Naive thymus-derived CD8-positive, alpha-beta T cell (primary cell): ENCODE measurements around the gene ING5. TPM values are rescaled to one million over a fixed set of nuclear protein-coding genes. Genes with fewer than 3 reads are reported as not detected.
"Not testable (repeated sequence)": the region's sequence is repeated elsewhere in the genome, so short reads cannot be mapped to it uniquely, and the experiment has no call there.

Experiments
- ATAC-seq, 2 donors: fragments of 150-1000 bp; cut with Tn5 transposase in 1 of 2; sonication (Bioruptor Pico), chemical (Tn5 transposase) in 1 of 2; 1 replicate in 1 of 2; 2 replicates in 1 of 2; pipeline ENCODE4 v1.10.0; 2021; ENCODE audit warnings: mild to moderate bottlenecking in 2 of 2, moderate library complexity in 2 of 2
- POLR2A ChIA-PET: fragments of 350-600 bp; sonication (Branson Sonifier 250); formaldehyde crosslinking; loops from one replicate; lab custom pipeline; 2021; ENCODE audit warnings: antibody characterized with exemption; lab: Charles Lee
- DNase-seq, 10 donors: peaks; one replicate each; pipeline versions ENCODE4 v3.0.0 to v3.0.0-alpha.2; 2020 to 2022
- H3K27ac Mint-ChIP-seq, 10 donors: one replicate each; pipeline ENCODE4 v1.8.0; 2020 to 2022; ENCODE audit warnings: mild to moderate bottlenecking in 10 of 10, mixed read lengths in 10 of 10, moderate library complexity in 4 of 10, inconsistent platforms in 1 of 10
- H3K27me3 Mint-ChIP-seq, 5 donors: one replicate each; pipeline ENCODE4 v1.8.0; 2021 to 2022; ENCODE audit warnings: mixed read lengths in 5 of 5
- H3K36me3 Mint-ChIP-seq, 3 donors: one replicate each; pipeline ENCODE4 v1.8.0; 2020 to 2022; ENCODE audit warnings: mixed read lengths in 3 of 3, mild to moderate bottlenecking in 2 of 3, inconsistent platforms in 1 of 3
- H3K4me1 Mint-ChIP-seq, 4 donors: one replicate each; pipeline ENCODE4 v1.8.0; 2021 to 2022; ENCODE audit warnings: mixed read lengths in 4 of 4
- H3K4me3 Mint-ChIP-seq, 10 donors: one replicate each; pipeline ENCODE4 v1.8.0; 2020 to 2022; ENCODE audit warnings: mild to moderate bottlenecking in 10 of 10, mixed read lengths in 10 of 10, moderate library complexity in 6 of 10, inconsistent platforms in 1 of 10
- H3K9me3 Mint-ChIP-seq, 9 donors: one replicate each; pipeline ENCODE4 v1.8.0; 2020 to 2022; ENCODE audit warnings: mixed read lengths in 9 of 9, mild to moderate bottlenecking in 3 of 9, inconsistent platforms in 1 of 9, moderate library complexity in 1 of 9
- polyA plus RNA-seq, 3 donors: library from polyadenylated mRNA; unstranded; fragments of 300-500 nt; fragmentation: Illumina TruSeq; gene quantifications; one replicate each; pipeline ENCODE4 v1.2.3, GENCODE V29; 2021
- total RNA-seq, 8 experiments: library from RNA in 2 of 8; stranded (reverse) in 2 of 8; gene quantifications; one replicate each; pipeline ENCODE4 v1.2.3 and lab custom pipeline; 2021 to 2026

ING5 gene
- total and polyA plus RNA-seq, 5 experiments from 2014 or later, result 16.4 to 80.8 (median 23.5) TPM

DNA sequence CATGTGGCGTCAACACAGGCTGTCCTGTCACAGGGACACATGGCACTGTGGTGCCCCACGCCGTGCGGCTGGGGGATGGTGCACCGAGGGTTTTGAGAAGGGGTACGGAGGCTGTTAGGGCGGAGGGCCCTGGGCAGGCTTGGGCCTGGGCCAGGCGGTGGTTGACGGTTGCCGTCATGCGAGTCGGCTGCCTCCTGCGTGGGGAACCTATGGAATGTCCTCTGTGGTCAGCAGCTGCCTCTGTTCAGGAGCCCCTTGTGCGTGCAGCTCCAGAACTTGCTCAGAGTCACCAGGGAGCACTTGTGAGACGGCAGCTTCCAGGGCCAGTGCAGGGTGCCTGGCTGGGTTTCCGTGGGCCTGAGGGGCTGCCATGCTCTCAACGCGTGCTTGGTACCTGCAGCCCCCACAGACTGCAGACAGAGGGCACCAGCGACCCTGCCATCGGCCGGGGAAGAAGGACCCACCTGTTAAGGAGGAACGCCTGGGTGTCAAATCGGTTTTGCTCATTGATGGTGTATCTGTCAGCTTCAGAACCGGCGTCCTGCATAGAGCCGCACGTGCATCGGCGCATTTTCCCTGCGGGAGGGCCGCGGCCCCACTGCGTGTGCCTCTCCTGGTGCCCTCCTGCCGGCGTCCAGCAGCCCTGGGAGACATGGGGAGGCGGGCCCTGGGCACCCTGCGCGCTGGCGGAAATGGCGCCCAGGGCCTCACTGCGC is 22.6 kb downstream of the ING5 start:
- Mint-ChIP-seq H3K9me3 (peaks cover 0 to 4% (median 0%) of the 10 kb centered on the region in 9 donors), H3K36me3 (peaks cover 0 to 29% (median 19%) of the 10 kb centered on the region in 3 donors), H3K4me3 (peak overlapping the region in 1 of 10 donors; percentile 18), H3K4me1 (peaks cover 0 to 4% (median 0%) of the 10 kb centered on the region in 4 donors), H3K27ac (peak overlapping the region in 1 of 10 donors; percentile 57), H3K27me3 (no peaks in the 10 kb centered on the region)
- DNase-seq, result peak in 8 of 10 donors; percentile 9 to 56 (median 30)
- POLR2A ChIA-PET, result no interaction called here
- ATAC-seq, result peak; percentile 73 to 76

DNA sequence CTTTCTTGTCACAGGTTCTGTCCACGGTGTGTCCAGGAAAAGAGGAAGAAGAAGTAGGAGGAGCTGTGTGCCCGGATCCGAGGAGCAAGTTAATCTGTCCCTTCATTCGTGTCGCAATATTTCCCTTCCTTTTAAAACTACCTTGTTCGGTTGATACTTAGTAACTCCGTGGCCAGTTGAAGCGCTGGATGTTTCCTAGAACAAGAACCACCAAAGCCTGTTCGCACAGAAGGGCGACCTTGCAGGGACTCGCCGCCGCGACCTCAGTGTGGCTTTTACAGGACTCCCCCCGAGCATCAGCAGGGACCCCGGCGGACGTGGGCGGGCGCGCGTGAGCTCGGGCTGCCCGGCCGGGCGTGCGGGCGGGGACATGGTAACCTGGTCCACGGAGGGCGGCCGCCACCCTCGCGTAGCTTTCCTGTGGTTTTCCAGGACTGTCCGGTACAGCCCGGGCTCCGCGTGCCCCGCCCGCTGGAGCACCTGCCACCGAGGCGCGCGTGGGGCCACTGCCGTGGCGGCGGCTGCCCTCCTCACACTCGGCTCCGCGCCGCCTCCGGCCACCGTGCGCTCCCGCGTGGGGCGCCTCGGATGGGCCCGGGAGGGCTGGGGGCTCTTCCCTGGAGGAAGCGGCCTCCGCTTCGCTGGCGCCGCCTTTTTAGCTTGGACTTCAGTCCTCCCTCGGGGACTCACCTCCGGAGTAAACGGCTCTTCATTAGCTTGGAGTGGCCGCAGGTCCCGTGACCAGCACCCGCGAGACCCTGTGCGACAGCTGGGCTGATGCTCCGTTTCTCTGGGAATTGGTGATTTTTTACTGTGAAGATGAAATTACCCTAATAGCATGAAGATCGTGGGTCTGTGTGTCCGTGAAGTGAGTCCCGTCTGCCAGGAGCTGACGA is 23.4 kb downstream of the ING5 start:
- POLR2A ChIA-PET, result no interaction called here

DNA sequence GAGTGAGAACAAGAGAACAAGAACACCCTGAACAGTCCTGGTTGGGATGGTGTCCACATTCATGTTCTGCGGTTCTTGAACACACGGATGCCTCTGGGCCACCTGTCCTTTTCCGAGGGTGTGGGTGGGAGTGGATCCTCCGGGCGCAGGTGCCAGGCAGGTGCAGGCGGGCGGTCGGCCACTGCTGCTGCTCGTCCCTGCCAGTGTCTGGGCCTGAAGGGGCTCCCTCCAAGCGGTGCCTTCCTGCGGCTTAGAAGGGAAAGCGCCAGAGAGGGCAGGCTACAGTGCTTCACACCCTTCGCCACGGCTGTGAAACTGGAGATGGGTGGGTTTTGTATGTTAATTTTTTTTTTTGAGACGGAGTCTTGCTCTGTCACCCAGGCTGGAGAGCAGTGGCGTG is 24.6 kb downstream of the ING5 start:
- POLR2A ChIA-PET, result no interaction called here
- ATAC-seq, result no peak
- peaks cover 0 to 17% (median 15%) of the 10 kb centered on the region in 3 donors for H3K36me3 Mint-ChIP-seq
- H3K4me3 Mint-ChIP-seq, result no peak overlapping the region
- peaks cover 0 to 9% (median 2%) of the 10 kb centered on the region in 4 donors for H3K4me1 Mint-ChIP-seq
- no peak overlapping the region for H3K27ac Mint-ChIP-seq
- H3K27me3 Mint-ChIP-seq, result no peaks in the 10 kb centered on the region
- H3K9me3 Mint-ChIP-seq, result peaks cover 0 to 4% (median 0%) of the 10 kb centered on the region in 9 donors
- DNase-seq, result no peak

More for the DNA sequence above, 23.4 kb downstream of the ING5 start:
- Mint-ChIP-seq H3K27me3 (no peaks in the 10 kb centered on the region), H3K36me3 (peaks cover 0 to 26% (median 19%) of the 10 kb centered on the region in 3 donors), H3K9me3 (peaks cover 0 to 4% (median 0%) of the 10 kb centered on the region in 9 donors), H3K4me3 (peak overlapping the region in 1 of 10 donors; percentile 18), H3K4me1 (peaks cover 0 to 4% (median 1%) of the 10 kb centered on the region in 4 donors), H3K27ac (peak overlapping the region in 1 of 10 donors; percentile 57)
- no peak for DNase-seq
- no peak for ATAC-seq

DNA sequence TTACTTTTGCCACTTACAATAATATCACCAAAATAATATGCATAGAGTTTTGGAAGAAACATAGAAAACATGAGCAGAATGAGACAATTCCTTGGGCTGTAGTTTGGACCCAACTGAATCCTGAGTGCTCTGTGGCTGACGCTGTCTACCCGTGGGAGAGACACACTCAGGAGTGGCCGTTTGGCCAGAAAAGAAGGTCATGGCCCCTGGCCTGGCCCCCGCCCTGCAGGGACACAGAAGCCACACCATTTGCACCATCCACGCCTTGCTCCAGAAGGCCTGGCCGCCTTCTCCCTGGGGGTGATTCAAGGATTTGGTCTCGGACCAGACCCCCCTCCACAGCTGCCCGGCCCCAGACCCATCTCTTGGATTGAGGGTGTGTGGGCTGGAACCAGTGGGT is 26.2 kb downstream of the ING5 start:
- DNase-seq (no peak), ATAC-seq (no peak)
- Mint-ChIP-seq H3K27me3 (no peaks in the 10 kb centered on the region), H3K27ac (no peak overlapping the region), H3K4me3 (no peak overlapping the region), H3K36me3 (peaks cover 0 to 9% (median 7%) of the 10 kb centered on the region in 3 donors), H3K9me3 (no peaks in the 10 kb centered on the region), H3K4me1 (peaks cover 2 to 21% (median 9%) of the 10 kb centered on the region in 4 donors)
- POLR2A ChIA-PET, result interaction anchor here (0.6 to 0.9 kb wide), 2 partner anchors 21 to 28 kb away, joined by 4 to 6 read pairs; no protein-coding TSS in a partner anchor

DNA sequence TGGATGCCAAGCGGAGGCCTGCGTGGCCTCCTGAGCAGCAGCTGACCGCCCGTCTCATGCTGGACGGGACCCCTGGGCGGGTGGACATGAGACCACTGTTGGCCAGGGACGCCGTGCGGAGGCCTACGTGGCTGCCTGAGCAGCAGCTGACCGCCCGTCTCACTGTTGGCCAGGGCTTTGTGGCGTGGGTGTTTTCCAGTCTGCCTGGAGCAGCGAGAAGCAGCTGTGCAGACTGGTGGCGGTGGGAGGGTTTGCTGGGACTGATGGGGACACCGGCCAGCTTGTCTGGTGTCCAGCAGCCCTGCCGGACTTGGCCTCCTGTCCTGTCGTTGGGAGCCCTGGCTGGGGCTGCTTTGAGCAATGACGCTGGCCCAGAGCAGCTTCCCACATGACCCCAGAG is 26.8 kb downstream of the ING5 start:
- POLR2A ChIA-PET, result interaction anchor here (0.6 to 0.9 kb wide), 2 partner anchors 22 to 28 kb away, joined by 4 to 6 read pairs; no protein-coding TSS in a partner anchor
- H3K4me3 Mint-ChIP-seq, result no peak overlapping the region
- H3K27me3 Mint-ChIP-seq, result no peaks in the 10 kb centered on the region
- H3K27ac Mint-ChIP-seq, result peak overlapping the region in 1 of 10 donors; percentile 62
- peaks cover 6 to 22% (median 10%) of the 10 kb centered on the region in 4 donors for H3K4me1 Mint-ChIP-seq
- H3K9me3 Mint-ChIP-seq, result no peaks in the 10 kb centered on the region
- DNase-seq (no peak), ATAC-seq (no peak)
- H3K36me3 Mint-ChIP-seq, result peaks cover 0 to 5% (median under 1%) of the 10 kb centered on the region in 3 donors

DNA sequence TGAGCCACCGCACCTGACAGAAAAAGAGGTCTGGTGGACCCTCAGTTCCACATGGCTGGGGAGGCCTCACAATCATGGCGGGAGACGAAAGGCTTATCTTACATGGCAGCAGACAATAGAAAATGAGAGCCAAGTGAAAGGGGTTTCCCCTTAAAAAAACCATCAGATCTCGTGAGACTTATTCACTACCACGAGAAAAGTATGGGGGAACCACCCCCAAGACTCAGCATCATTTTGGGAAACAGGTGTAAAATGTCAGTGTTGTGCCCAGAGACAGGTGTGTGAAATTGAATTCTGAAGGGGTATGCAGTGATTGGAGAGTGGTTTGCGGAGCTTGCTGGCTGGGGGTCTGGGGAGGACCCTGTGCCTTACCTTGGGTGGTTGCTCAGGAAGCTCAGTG is 28.0 kb downstream of the ING5 start:
- Mint-ChIP-seq H3K4me1 (peaks cover 6 to 26% (median 12%) of the 10 kb centered on the region in 4 donors), H3K4me3 (no peak overlapping the region), H3K27ac (no peak overlapping the region), H3K9me3 (no peaks in the 10 kb centered on the region), H3K36me3 (peaks cover 0 to 4% (median 0%) of the 10 kb centered on the region in 3 donors), H3K27me3 (no peaks in the 10 kb centered on the region)
- POLR2A ChIA-PET, result interaction anchor here (2.8 kb wide), 1 partner anchor 27 kb away, joined by 15 read pairs; the partner anchor contains the start of gene ING5
- ATAC-seq (no peak), DNase-seq (no peak)

DNA sequence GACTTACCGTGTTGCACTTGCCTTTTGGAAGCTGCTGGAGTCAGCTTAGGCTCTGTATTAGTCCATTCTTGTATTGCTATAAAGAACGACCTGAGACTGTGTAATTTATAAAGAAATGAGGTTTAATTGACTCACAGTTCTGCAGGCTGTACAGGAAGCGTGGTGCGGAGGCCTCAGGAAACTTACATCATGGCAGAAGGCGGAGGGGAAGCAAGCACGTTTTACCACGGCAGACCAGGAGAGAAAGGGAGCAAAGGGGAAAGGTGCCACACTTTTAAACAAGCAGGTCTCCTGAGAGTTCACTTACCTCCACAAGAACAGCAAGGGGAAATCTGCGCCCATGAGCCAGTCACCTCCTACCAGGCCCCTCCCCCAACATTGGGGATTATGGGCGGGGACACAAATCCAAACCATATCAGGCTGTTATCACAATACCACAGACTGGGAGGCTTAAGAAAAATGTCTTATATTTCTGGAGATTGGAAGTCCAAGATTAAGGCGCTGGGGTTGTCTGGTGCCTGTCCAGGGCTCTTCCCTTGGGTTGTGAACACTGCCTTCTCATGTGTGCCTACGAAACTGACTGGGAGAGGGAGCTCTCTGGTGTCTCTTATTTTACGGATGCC is 28.9 kb downstream of the ING5 start:
- Mint-ChIP-seq H3K9me3 (no peaks in the 10 kb centered on the region), H3K4me3 (no peak overlapping the region), H3K36me3 (peaks cover 0 to under 1% (median 0%) of the 10 kb centered on the region in 3 donors), H3K27me3 (no peaks in the 10 kb centered on the region), H3K4me1 (peaks cover 3 to 26% (median 14%) of the 10 kb centered on the region in 4 donors), H3K27ac (peak overlapping the region in 1 of 10 donors; percentile 59)
- POLR2A ChIA-PET, result interaction anchor here (2.8 kb wide), 1 partner anchor 28 kb away, joined by 15 read pairs; the partner anchor contains the start of gene ING5
- DNase-seq, result no peak
- no peak for ATAC-seq

DNA sequence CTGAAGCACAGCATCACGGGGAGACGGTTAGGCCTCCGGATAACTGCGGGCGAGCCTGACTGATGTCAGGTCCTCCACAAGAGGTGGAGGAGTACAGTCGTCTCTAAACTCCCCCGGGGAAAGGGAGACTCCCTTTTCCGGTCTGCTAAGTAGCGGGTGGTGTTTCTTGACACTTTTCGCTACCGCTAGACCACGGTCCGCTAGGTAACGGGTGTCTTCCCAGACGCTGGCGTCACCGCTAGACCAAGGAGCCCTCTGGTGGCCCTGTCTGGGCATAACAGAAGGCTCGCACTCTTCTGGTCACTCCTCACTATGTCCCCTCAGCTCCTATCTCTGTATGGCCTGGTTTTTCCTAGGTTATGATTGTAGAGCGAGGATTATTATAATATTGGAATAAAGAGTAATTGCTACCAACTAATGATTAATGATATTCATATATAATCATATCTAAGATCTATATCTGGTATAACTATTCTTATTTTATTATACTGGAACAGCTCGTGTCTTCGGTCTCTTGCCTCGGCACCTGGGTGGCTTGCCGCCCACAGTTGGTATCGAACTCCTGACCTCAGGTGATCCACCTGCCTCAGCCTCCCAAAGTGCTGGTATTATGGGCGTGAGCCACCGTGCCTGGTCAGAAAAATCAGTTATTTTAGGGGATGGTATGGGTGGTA is 30.8 kb downstream of the ING5 start:
- ATAC-seq, result not testable (repeated sequence)
- H3K27ac Mint-ChIP-seq, result peak overlapping the region in 4 of 10 donors; percentile 19 to 77 (median 62)

DNA sequence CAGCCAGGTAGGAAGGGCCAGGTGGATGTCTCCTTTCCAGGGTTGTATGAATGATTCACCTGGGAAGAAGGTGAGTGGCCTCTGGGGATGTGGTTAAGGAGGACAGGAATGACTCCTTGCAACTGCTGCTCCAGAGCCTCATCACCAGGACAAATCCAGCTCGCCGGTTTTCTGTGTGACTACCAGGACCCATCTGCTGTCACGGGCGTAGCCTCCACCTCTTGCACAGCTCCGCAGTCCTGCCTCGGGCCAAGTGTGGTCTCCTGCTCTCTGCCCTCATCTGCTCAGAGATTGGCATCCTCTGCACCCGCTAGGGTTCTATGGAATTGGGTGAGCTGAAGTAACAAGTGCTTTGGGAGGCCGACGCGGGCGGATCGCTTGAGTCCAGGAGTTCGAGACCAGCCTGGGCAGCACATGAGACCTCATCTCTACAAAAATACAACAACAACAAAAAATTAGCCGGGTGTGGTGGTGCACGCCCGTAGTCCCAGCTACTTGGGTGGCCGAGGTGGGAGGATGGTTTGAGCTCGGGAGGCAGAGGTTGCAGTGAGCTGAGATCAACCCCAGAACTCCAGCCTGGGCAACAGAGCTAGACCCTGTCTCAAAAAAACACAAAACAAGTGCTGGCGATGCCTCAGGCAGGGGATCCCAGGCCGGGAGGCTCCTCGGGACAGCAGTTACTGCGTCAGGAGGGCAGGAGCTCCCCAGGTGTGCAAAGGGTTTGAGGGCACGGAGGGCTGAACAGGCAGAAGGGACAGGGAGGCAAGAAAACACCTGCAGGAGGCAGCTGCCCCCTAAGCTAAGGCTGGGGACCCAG is 31.8 kb downstream of the ING5 start:
- H3K4me1 Mint-ChIP-seq, result peaks cover 8 to 37% (median 23%) of the 10 kb centered on the region in 4 donors
- no peaks in the 10 kb centered on the region for H3K36me3 Mint-ChIP-seq
- H3K27me3 Mint-ChIP-seq, result no peaks in the 10 kb centered on the region
- H3K9me3 Mint-ChIP-seq, result no peaks in the 10 kb centered on the region
- ATAC-seq, result no peak
- peak overlapping the region in 8 of 10 donors; percentile 6 to 89 (median 68) for H3K27ac Mint-ChIP-seq
- DNase-seq, result peak in 1 of 10 donors; percentile 54
- H3K4me3 Mint-ChIP-seq, result peak overlapping the region; percentile 59 to 86 (median 72)
- POLR2A ChIA-PET, result interaction anchor here (0.7 to 3.0 kb wide), 7 partner anchors 31 to 906 kb away, joined by 3 to 44 read pairs (median 7); partner anchors contain the start of genes ATG4B, DTYMK, HDLBP and ING5

More for the DNA sequence above, 30.8 kb downstream of the ING5 start:
- peak overlapping the region in 8 of 10 donors; percentile 45 to 86 (median 68) for H3K4me3 Mint-ChIP-seq
- not testable (repeated sequence) for H3K9me3 Mint-ChIP-seq, H3K27me3 Mint-ChIP-seq, H3K36me3 Mint-ChIP-seq
- POLR2A ChIA-PET, result interaction anchor here (0.6 to 3.0 kb wide), 6 partner anchors 8 to 146 kb away, joined by 3 to 44 read pairs (median 12); partner anchors contain the start of genes DTYMK and ING5
- peak in 6 of 10 donors; percentile 32 to 79 (median 50) for DNase-seq
- peaks cover 5 to 33% (median 19%) of the 10 kb centered on the region in 4 donors for H3K4me1 Mint-ChIP-seq

DNA sequence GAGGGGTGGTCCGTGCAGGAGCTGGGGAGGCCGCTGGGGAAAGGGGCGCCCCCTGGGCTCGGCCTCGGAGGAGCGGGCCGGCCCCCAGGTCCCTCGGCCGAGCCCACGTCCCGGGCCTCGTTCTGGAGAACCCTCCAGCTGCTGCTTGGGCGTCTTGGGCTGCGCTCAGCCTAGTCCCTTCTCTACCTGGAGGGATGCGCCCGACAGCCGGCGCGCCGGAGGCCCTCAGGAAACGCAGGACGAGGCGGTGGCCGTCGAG is 32.3 kb downstream of the ING5 start:
- H3K27me3 Mint-ChIP-seq, result no peaks in the 10 kb centered on the region
- H3K4me3 Mint-ChIP-seq, result peak overlapping the region; percentile 36 to 86 (median 70)
- ATAC-seq, result no peak
- peak overlapping the region in 2 of 10 donors; percentile 67 to 80 for H3K27ac Mint-ChIP-seq
- peaks cover 10 to 41% (median 25%) of the 10 kb centered on the region in 4 donors for H3K4me1 Mint-ChIP-seq
- POLR2A ChIA-PET, result interaction anchor here (0.7 to 3.0 kb wide), 10 partner anchors 32 to 1113 kb away, joined by 3 to 44 read pairs (median 4); partner anchors contain the start of genes ATG4B, DTYMK, HDLBP and ING5
- no peaks in the 10 kb centered on the region for H3K9me3 Mint-ChIP-seq
- peak in 1 of 10 donors; percentile 64 for DNase-seq
- H3K36me3 Mint-ChIP-seq, result no peaks in the 10 kb centered on the region
